Measurements from ENCODE around the gene KCNB1.

- TF ChIP-seq ZNF274 (IDR thresholded peaks at IDR 0.05; ENCODE audit: low read depth, low read length) (no peak), YY1 (IDR thresholded peaks at IDR 0.05; ENCODE audit: insufficient read depth, insufficient read length) (no peak), SUZ12 (IDR thresholded peaks at IDR 0.05; ENCODE audit: extremely low read depth, insufficient read depth, insufficient read length) (no peak)
These were observed 34.3 kb downstream of the KCNB1 start for GRCh38 chr20:49447946-49448809.

Data from NT2/D1 (cell line).